H1 (cell line): ENCODE data around the gene KRT83. TPM values are rescaled to one million over a fixed set of nuclear protein-coding genes. Genes with fewer than 3 reads are reported as not detected.

ENCODE experiments used
- CEBPB ChIP-seq: IDR thresholded peaks from 2 replicates; pipeline ENCODE4 v1.6.1; 2012; ENCODE audit warnings: low read depth, low read length
- CHD7 ChIP-seq: fragments of 300-600 bp; sonication (generic); IDR thresholded peaks from 2 replicates; pipeline ENCODE4 v1.7.1; 2012; ENCODE audit warnings: low read length, moderate library complexity, mild to moderate bottlenecking, inconsistent platforms; ENCODE audit not compliant: insufficient replicate concordance
- CTCF ChIP-seq, 3 experiments: IDR thresholded peaks; 1 replicate in 2 of 3; 2 replicates in 1 of 3; pipeline versions ENCODE4 v1.5.1 to v1.6.1; 2011; ENCODE audit warnings: low read length in 3 of 3, mild to moderate bottlenecking in 3 of 3, inconsistent platforms in 2 of 3, low read depth in 1 of 3, moderate library complexity in 1 of 3; ENCODE audit not compliant: insufficient read depth in 1 of 3; ENCODE audit errors: control extremely low read depth in 1 of 3
- RBBP5 ChIP-seq: IDR thresholded peaks from 2 replicates; pipeline ENCODE4 v1.7.1; 2012; ENCODE audit warnings: low read depth, mild to moderate bottlenecking, inconsistent platforms, low read length, moderate library complexity, borderline replicate concordance
- SP2 ChIP-seq: IDR thresholded peaks from 2 replicates; pipeline ENCODE4 v1.6.1; 2012; ENCODE audit warnings: mild to moderate bottlenecking, low read length, inconsistent platforms
- TCF12 ChIP-seq: IDR thresholded peaks from 2 replicates; pipeline ENCODE4 v1.6.1; 2011; ENCODE audit warnings: low read depth, mild to moderate bottlenecking, low read length
- USF2 ChIP-seq: IDR thresholded peaks from 2 replicates; pipeline ENCODE4 v1.6.1; 2011; ENCODE audit warnings: low read length, improper control_type of control experiment
- polyA plus RNA-seq, 7 experiments: library from polyadenylated mRNA; depleted of rRNA in 3 of 7; stranded (reverse) in 5 of 7; unstranded in 2 of 7; fragments of >200 nt in 5 of 7; fragments of 200-250 nt in 2 of 7; gene quantifications; 1 replicate in 5 of 7; 2 replicates in 1 of 7; 4 replicates in 1 of 7; pipeline versions ENCODE4 v1.2.1 to v1.2.3, GENCODE V29; 2011 to 2013; ENCODE audit warnings: missing spikeins in 2 of 7, mixed read lengths in 2 of 7
- total RNA-seq: library from RNA; stranded (reverse); fragmentation: NEBNext Ultra II Directional; extraction: Animal tissue kit (Norgen Biotek cat#: 25700); gene quantifications from 2 replicates; pipeline ENCODE4 v1.2.1, GENCODE V29; 2021

KRT83 gene
- total and polyA plus RNA-seq, 2 of the 8 experiments (the other 6 are each of a cell fraction or from before 2014, with no cell fraction given) = not detected

DNA sequence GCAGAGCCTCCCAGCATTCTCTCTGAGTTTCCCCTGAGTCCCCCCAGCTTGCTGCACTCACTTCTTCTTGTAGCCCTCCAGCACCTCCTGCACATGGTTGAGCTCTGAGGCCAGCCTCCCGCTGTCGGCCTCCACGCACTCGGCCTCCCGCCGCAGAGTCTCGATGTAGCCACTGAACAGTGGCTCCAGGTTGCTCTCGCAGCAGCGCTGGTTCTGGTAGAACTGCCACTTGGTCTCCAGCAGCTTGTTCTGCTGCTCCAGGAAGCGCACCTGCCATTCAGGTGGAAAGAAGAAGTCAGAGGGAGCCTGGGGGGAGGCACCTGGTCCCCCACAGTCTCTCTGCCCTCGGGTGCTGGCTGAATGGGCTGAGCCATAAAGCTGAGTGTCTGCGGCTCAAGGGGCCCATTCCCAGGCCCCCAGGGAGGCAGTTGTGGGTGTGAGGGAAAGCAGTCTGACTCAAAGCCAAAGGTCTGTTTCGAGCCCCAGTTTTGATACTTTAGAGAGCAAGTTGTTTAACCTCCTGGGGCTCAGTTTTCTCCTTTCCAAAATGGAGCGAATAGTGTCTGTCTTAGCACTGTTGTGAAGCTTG, 43.8 kb upstream of the KRT83 start (continued):
- TF ChIP-seq CHD7 (no peak), CEBPB (no peak), RBBP5 (no peak), SP2 (no peak), TCF12 (no peak), USF2 (no peak), CTCF (IDR thresholded peaks at IDR 0.05; ENCODE audit: control extremely low read depth in 1 of 3, insufficient read depth in 1 of 3, low read depth in 1 of 3, low read length in 3 of 3) (no peak)
